HG02759 (cell line): ENCODE data around the gene ARFGAP2.
"Not testable (repeated sequence)": the region's sequence is repeated elsewhere in the genome, so short reads cannot be mapped to it uniquely, and the experiment has no call there.

Experiments used
- ATAC-seq: cut with Tn5 transposase; IDR thresholded peaks from one replicate; pipeline ENCODE4 v1.9.1; 2021; ENCODE audit warnings: mild to moderate bottlenecking, moderate library complexity; ENCODE audit not compliant: unreplicated experiment

The ARFGAP2 gene

DNA sequence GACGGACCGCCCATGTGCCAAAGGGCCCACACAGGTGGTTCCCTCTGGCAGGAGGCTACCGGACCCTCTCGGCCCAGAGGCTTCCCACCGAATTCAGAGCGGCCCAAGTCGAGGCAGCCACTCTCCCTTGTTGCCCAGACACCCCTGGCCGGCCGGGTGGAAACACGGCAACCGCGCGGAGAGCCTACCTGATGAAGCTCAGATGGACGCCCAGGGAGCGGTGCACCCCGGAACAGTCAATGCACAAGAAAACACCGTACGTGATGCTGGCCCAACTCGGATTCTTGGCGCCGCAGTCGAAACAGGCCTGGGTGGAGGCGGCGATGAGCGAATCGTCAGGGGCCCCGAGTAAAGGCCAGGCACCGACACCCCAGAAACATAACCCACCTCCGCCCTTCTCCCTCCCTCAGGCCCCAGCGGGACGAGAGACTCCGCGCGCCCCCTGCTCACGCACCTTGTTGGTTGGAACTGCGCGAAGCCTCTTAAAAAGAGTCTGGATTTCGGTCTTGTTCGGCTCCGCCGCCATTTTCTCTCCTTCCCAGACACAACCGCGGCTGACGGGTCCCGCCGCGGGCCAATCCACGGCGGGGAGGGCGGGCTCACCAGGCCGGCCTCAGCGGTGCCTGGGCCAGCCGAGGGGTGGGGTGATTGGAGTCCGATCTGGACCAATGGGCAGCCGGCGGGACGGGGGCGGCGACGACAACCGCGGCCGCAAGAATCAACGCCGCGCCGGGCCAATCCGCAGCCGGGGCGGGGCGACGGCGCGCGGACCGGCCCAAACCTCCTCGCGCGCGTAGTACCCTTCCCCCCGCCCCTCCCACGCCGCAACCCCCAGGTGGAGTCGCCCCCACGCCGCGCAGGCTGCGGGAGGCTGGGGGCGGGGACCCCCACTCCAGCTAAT is at the start of gene ARFGAP2:
ARFGAP2 (minus strand) TSS at position 552 of the 901 bp plus-strand sequence; CDS start at position 526, 26 bp downstream.
- peak; percentile 94 for ATAC-seq

DNA sequence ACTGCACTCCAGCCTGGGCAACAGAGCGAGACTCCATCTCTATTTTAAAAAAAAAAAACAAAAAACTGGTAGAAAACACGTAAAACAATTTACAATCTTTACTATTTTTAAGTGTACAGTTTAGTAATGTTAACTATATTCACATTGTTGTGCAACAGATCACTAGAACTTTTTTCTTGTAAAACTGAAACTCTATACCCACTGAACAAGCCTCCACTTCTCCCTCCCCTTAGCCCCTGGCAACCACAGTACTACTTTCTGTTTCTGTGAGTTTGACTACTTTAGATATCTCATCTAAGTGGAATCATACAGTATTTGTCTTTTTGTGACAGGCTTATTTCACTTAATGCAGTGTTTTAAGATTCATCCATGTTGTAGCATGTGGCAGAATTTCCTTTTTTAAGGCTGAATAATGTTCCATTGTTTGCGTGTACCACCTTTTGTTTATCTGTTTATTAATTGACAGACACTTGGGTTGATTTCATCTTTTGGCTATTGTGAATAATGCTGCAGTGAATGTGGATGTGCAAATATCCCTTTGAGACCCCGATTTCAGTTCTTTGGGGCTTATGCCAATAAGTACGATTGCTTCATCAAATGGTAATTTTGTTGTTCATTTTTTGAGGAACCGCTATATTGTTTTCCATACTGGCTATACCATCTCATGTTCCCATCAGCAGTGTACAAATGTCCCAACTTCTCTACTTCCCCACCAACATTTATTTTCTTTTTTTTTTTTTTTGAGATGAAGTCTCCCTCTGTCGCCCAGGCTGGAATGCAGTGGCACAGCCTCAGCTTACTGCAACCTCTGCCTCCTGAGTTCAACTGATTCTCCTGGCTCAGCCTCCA is 49.1 kb upstream of the ARFGAP2 start:
- ATAC-seq: peak; percentile 94

DNA sequence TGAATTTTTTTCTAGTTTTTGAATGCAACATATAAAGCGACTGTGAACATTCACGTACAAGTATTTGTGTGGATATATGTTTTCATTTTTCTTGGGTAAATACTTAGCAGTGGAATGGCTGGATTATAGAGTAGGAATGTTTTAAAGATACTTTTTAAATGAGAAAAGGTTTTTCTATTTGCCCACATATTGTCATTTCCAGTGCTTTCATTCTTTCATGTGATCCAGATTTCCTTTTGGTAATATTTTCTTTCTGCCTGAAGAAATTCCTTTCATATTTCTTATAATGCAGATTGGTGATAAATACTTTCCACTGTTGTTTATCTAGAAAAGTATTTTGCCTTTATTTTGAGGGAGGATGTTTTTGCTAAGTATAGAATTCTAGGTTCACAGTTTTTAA is 46.0 kb upstream of the ARFGAP2 start:
- ATAC-seq: no peak

DNA sequence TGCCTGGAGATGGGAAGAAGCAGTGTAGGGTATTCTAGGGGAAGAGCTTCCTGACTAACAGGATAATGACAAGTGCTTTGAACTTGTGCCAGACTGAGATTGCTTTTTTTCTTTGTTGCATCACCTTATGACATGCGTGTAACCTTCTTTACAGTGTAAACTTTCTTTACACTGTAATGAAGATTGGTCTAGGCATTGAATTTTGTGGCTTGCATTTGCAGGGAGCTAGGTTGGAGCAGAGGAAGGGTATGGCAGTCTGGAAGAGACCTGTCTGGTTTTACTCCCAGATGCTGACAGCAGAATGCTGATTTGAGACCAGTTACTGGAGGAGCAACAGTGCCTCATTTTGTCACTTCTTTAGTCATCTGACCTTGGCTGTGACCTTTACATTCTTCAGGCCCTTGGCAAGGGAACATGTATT is 43.7 kb upstream of the ARFGAP2 start:
- ATAC-seq: no peak

DNA sequence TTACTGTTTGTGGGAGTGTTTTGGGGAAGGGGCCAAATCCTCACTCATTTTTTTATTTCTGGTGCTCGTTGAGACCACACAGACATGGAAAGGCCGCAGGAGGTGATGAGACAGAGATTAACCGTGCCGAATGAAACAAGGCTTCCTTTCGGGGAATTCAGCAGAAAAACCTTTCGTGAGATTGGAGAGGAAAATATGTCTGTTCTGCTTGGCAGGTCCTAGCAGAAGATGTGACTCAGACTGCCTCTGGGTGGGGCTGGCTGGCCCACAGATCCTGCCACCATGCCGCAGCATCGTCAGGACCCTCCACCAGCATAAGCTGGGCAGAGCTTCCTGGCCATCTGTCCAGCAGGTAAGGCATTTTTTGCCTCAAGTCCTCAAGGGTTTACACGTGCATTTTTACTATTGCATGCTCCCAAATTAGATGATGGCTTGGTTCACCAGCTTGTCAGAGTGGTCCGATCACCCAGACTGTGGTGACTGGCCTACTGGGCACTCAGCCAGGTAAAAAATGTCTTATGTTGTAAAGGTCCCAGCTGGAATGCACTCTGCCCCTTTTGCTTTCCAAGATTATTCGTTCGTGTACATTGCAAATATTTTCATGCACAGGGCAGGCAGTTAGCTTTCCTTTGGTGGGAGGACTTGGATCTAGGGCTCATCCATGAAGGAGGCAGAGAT is 39.6 kb upstream of the ARFGAP2 start:
- ATAC-seq: peak; percentile 34

DNA sequence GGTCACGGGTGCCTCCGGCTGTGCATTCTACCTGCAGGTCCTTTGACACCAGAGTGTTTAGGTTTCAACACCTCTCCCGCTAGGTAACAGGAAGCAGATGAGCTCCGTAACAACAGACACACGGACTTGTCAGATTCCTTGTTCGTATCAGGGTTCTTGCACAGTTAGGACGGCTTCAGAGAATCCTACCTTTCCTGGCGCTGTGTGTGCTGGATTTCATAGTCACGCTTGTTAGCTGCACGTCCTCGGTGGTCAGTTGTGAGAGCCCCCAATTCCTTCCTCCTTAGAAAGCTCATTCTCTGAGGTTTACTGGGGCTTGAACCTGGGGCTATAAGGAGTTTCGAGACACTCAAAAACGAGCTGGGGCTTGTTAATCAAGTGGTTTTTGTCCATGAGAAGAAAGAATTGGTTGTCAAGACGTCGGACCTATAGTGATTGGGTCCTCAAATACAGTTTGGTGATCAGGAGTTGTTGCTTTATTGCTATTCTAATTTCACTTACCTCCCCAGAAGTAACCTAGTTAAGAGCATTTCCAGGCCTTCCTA is 38.8 kb upstream of the ARFGAP2 start:
- ATAC-seq: no peak

DNA sequence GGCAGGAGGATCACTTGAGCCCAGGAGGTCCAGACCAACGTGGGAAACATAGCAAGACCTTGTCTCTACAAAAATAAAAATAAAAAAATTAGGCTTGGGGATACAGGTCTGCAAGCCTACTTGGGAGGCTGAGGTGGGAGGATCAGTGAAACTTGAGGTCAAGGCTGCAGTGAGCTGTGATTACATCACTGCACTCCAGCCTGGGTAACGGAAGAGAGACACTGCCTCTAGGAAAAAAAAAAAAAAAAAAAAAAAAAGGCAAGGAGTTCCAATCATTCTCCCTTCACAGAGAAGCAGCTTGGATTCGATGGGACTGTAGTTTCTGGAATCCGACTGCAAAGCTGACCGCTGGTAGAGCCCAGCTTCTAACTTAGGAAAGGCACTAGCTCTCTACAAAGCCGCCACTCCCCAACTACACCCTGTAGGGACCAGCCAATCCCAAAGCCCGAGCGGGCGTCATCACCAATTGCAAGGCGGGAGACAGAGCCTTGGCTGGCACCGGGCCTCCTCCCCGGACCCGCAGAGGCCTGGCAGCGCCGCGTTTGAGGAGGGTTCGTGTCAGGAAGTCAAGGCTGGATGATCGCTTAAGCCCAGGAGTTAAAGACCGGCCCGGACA is 37.4 kb upstream of the ARFGAP2 start:
- peak; percentile 62 for ATAC-seq

DNA sequence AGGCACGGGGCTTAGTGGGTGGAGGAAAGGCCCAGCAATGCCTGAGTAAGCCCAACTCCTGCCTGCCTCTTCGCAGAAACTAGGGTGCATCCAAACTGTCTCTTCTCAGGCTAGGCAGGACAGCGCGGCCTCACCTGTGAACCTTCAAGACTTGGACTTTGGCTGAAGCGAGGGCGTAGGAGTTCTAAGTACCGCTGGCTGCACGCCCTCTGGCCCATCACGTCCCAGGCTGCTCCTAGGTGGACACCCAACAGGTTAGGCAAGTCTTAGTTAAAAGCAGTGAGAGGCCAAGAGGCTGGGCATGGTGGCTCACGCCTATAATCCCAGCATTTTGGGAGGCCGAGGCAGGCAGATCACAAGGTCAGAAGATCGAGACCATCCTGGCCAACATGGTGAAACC is 36.3 kb upstream of the ARFGAP2 start:
- no peak for ATAC-seq

DNA sequence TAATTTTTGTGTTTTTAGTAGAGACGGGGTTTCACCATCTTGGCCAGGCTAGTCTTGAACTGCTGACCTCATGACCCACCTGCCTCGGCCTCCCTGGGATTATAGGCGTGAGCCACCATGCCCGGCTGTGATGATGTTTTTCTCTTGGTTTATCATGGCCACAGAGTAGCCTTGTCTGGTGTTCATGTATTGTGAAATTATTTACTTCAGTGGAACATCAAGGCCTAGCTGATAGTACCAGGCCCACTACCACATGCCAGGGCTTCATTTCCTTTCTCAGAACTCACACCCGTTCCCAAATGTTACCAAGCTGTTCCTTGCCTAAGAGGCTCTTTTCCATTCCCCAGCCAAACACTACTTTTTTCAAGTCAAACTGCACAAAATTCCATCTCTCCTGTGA is 31.9 kb upstream of the ARFGAP2 start:
- no peak for ATAC-seq

DNA sequence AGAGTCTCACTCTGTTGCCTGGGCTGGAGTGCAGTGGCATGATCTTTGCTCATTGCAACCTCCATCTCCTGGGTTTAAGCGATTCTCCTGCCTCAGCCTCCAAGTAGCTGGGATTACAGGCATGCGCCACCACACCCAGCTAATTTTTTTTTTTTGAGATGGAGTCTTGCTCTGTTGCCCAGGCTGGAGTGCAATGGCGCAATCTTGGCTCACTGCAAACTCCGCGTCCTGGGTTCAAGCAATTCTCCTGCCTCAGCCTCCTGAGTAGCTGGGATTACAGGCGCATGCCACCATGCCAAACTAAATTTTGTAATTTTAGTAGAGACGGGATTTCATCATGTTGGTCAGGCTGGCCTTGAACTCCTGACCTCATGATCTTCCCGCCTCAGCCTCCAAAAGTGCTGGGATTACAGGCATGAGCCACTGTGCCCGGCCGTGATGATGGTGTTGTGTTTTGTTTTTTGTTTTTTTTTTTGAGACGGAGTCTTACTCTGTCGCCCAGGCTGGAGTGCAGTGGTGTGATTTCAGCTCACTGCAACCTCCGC is 31.4 kb upstream of the ARFGAP2 start:
- ATAC-seq: not testable (repeated sequence)

DNA sequence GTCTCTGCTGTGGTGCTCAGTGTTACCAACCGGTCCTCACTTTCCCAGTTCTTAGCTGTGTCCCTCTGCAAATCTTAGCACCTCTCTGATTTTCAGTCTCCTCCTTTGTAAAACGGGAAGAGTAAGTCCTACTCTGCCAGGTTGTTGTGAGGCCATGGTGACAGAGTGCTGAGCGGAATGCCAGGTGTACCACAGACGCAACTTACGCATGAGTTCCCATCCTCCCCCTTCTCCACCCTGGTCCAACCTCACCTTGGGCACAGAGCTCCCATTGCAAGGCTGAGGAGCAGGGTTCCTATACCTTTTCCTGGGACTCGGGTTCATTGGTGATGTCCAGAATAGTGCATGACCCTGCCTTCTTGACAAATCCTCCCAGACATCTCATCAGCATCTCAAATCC is 30.8 kb upstream of the ARFGAP2 start:
- ATAC-seq: no peak

DNA sequence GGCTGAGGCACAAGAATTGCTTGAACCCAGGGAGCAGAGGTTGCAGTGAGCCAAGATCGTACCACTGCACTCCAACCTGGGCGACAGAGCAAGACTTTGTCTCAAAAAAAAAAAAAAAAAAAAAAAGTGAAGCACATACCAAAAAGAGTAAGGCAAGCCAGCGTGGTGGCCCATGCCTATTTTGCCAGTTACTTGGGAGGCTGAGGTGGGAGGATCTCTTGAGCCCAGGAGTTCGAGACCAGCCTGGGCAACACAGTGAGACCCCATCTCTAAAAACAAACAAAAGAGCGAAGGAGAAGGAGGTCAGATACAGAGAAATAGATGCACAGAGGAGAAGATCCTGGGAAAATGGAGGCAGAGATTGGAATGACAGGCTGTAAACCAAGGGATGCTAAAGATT is 29.9 kb upstream of the ARFGAP2 start:
- ATAC-seq: not testable (repeated sequence)

DNA sequence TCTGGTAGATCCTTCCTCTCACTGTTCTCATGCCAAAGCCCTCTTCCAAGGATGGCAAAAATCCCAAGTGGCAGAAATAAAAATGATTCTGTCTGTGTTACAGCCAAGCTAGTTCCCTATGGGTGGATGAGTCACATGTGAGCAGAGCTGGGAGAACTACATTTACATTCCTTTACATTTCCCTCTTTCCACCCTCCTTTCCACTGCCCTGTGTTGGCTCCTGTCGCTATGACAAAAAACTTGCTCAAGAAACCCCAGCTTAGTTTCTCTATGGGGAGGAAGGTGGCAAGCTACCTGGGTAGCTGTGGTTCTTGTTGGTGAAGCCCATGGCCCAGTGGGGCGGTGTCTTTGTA is 27.9 kb upstream of the ARFGAP2 start:
- no peak for ATAC-seq

DNA sequence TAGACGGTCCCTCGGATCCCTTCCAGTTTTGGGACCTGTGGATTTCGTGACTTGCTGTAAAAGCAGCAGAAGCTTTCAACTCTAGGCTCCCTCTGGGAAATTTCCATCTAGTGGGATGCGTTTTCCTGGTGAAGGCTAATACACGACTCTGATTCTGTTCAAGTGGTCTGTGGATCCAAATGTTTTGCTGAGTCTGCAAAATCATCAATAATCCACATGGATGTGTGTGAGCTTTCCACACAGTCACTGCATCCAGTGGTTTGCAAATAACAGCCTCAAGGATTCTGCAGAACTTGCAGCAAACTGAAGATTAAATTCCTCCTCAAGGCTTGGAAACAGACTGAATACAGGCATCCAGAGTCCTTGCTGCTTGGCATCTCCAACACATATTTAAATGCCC is 25.9 kb upstream of the ARFGAP2 start:
- ATAC-seq: no peak

DNA sequence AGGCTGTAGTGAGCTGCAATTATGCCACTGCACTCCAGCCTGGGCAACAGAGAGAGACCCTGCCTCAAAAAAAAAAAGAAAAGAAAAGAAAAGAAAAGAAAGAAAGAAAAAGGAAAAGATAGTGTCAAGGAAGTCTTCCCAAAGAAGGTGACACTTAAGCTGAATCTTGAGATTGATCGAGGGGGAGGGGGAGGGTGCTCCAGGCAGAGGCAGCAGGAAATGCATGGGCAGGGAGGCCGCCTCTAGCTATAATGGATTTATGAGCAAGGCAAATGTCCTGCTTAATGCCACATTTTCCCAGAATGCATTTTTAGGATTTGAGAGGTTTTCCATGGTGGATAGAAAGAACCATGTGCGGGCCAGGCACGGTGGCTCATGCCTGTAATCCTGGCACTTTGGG is 24.3 kb upstream of the ARFGAP2 start:
- no peak for ATAC-seq

DNA sequence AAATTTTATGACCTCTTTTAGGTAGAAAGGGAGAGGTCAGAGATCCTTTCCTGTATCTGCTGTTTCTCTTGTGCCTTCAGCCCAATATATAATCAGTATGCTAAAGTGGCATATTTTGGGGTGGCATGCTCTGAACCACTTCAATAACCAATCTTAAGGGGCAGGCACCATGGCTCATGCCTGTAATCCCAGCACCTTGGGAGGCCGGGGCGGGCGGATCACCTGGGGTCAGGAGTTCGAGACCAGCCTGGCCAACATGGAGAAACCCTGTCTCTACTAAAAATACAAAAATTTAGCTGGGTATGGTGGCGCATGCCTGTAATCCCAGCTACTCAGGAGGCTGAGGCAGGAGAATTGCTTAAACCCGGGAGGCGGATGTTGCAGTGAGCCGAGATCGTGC is 21.5 kb upstream of the ARFGAP2 start:
- ATAC-seq: not testable (repeated sequence)

DNA sequence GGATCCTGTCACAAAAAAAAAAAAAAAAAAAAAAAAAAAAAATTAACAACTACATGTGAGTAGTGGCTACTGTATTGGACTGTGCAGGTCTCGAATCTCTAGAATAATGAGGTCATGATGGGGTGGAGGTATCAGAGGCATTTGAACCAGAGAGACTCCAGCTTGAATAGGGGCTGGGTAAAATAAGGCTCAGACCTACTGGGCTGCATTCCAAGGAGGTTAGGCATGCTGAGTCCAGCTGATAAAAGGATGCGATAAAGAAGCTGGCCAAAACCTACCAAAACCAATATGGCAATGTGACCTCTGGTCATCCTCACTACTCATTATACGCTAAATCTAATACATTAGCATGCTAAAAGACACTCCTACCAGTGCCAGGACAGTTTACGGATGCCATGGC is 15.4 kb upstream of the ARFGAP2 start:
- ATAC-seq: no peak

DNA sequence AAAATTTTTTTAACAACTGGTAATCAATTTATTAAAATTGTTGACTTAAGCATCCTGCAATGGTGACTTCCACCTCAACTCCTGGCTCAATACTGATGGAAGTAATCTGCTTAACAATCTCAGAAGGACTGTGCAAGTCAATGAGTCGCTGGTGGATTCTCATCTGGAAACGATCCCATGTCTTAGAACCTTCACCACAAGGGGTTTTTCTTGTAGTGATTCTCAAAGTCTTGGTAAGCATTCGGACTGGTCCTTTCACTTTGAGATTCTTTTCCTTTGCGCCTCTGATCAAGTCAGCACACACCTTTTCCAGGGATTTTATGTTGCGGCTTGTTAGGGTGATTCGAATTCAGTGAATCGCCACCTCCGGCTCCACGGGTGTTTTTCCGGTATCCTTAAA is 14.5 kb upstream of the ARFGAP2 start:
- ATAC-seq: not testable (repeated sequence)

DNA sequence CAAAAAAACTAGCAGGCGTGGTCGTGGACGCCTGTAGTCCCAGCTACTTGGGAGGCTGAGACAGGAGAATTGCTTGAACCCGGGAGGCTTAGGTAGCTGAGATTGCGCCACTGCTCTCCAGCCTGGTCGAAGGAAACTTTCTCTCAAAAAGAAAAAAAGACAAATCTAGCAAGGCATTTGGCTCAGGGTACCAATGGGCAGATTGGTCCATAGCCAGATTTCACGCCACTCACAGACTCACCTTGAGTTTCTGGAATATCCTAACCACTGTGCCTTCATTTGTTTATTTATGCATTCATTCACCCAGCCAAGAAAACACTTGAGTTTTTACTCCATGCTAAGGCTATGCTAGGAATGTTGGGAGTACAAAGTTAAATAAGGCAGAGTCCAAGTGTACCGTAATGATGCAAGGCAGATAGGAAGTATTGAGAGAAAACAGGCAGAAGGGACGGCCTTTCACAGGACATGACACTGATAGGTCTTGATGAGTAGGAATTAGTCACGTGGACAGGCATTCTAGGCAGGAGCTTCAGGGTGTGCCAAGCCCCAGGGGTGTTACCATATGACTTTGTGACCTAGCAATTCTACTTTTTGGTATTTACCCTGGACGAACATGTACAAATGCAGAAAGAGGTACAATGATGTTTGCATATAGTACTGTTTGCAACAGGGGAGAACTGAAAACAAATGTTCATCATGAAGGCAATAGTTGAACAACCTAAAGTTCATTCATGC is 12.6 kb upstream of the ARFGAP2 start:
- no peak for ATAC-seq

DNA sequence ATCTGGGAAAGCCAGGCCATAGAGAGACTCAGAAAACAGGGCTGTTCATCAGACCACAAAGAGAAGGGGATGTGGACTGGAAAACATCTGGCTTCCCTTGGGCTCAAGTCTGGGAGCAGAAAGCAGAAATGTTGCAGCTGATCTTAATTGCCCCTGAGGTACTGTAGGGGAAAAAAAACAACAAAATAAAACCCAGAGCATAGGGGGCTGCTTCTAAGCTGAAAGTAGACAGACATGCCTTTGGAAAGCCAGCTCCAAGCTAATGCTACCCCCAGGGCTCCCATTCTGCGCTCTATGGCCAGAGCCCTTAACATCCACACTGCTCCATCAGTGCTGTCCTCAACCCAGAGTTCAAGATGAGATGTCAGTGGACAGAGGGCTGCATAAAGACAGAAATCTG is 11.6 kb upstream of the ARFGAP2 start:
- no peak for ATAC-seq
